GM23338 (cell line): ENCODE results near the gene AGRN. TPM values are rescaled to one million over a fixed set of nuclear protein-coding genes. Genes with fewer than 3 reads are reported as not detected.
A peak's percentile ranks its signal among the peaks of the same experiment; 100 is the strongest.

Source experiments
- ATAC-seq: fragments of 200-7000 bp; cut with Tn5 transposase; 3 replicates; pipeline ENCODE4 v1.9.1; 2020
- DNase-seq: peaks from one replicate; pipeline ENCODE4 v3.0.0-alpha.2; 2015; ENCODE audit warnings: low spot score
- H2AFZ ChIP-seq: fragments of 200-600 bp; sonication (generic); 2 replicates; pipeline ENCODE4 v1.8.0; 2016; ENCODE audit warnings: antibody characterized with exemption, mild to moderate bottlenecking, moderate library complexity
- H3F3A ChIP-seq: fragments of 200-600 bp; sonication (generic); replicated peaks from 2 replicates; pipeline ENCODE4 v1.8.0; 2017; ENCODE audit warnings: antibody characterized with exemption, mixed run types, low read depth
- H3K27ac ChIP-seq: fragments of 200-600 bp; sonication (generic); 2 replicates; pipeline ENCODE4 v1.6.1; 2016; ENCODE audit warnings: low read depth
- H3K27me3 ChIP-seq: fragments of 200-600 bp; sonication (generic); 2 replicates; pipeline ENCODE4 v1.8.0; 2016; ENCODE audit warnings: mild to moderate bottlenecking, mixed run types, moderate library complexity; ENCODE audit not compliant: insufficient read depth
- H3K36me3 ChIP-seq: fragments of 200-600 bp; sonication (generic); 2 replicates; pipeline ENCODE4 v1.8.0; 2016; ENCODE audit warnings: mild to moderate bottlenecking; ENCODE audit not compliant: insufficient read depth
- H3K4me1 ChIP-seq: fragments of 200-600 bp; sonication (generic); 2 replicates; pipeline ENCODE4 v1.8.0; 2016; ENCODE audit warnings: mild to moderate bottlenecking, moderate library complexity; ENCODE audit not compliant: insufficient read depth
- H3K4me2 ChIP-seq: fragments of 200-600 bp; sonication (generic); 2 replicates; pipeline ENCODE4 v1.7.1; 2017; ENCODE audit warnings: mixed run types
- H3K4me3 ChIP-seq: fragments of 200-600 bp; sonication (generic); 2 replicates; pipeline ENCODE4 v1.6.1; 2016; ENCODE audit warnings: mixed run types
- H3K79me2 ChIP-seq: fragments of 200-600 bp; sonication (generic); replicated peaks from 2 replicates; pipeline ENCODE4 v1.8.0; 2017; ENCODE audit warnings: mild to moderate bottlenecking; ENCODE audit not compliant: insufficient read depth
- H3K9me2 ChIP-seq: fragments of 200-600 bp; sonication (generic); 2 replicates; pipeline ENCODE4 v1.8.0; 2017; ENCODE audit not compliant: insufficient read depth
- H4K20me1 ChIP-seq: fragments of 200-600 bp; sonication (generic); replicated peaks from 2 replicates; pipeline ENCODE4 v1.8.0; 2017; ENCODE audit warnings: mild to moderate bottlenecking; ENCODE audit not compliant: insufficient read depth
- H3K27ac Mint-ChIP-seq: 2 replicates; pipeline ENCODE4 v1.8.0; 2020; ENCODE audit warnings: inconsistent platforms, mild to moderate bottlenecking, moderate library complexity, mixed read lengths
- H3K27me3 Mint-ChIP-seq: 3 replicates; pipeline ENCODE4 v1.8.0; 2022; ENCODE audit warnings: low read depth, mild to moderate bottlenecking, moderate library complexity, mixed read lengths, inconsistent platforms; ENCODE audit not compliant: insufficient read depth, poor library complexity
- H3K36me3 Mint-ChIP-seq: 3 replicates; pipeline ENCODE4 v1.8.0; 2021; ENCODE audit warnings: low read depth, mild to moderate bottlenecking, inconsistent platforms, moderate library complexity, mixed read lengths
- H3K4me1 Mint-ChIP-seq: 3 replicates; pipeline ENCODE4 v1.8.0; 2020; ENCODE audit warnings: mild to moderate bottlenecking, inconsistent platforms, mixed read lengths
- H3K4me3 Mint-ChIP-seq: 3 replicates; pipeline ENCODE4 v1.8.0; 2021; ENCODE audit warnings: moderate library complexity, mild to moderate bottlenecking, inconsistent platforms, mixed read lengths
- H3K9me3 Mint-ChIP-seq: 3 replicates; pipeline ENCODE4 v1.8.0; 2020; ENCODE audit warnings: moderate library complexity, mild to moderate bottlenecking, inconsistent platforms, mixed read lengths
- CREB1 ChIP-seq: fragments of 250-450 bp; sonication (Bioruptor Pico); IDR thresholded peaks from 2 replicates; pipeline ENCODE4 v1.5.0; 2020; ENCODE audit warnings: low read depth, mild to moderate bottlenecking, moderate library complexity
- EZH2 ChIP-seq: fragments of 200-600 bp; sonication (generic); IDR thresholded peaks from one replicate; pipeline ENCODE4 v1.8.0; 2017; ENCODE audit warnings: antibody characterized with exemption, mild to moderate bottlenecking, low read depth; ENCODE audit not compliant: unreplicated experiment
- EZH2phosphoT487 ChIP-seq: fragments of 200-600 bp; sonication (generic); IDR thresholded peaks from one replicate; pipeline ENCODE4 v1.8.1; 2018; ENCODE audit warnings: antibody characterized with exemption; ENCODE audit not compliant: unreplicated experiment
- NANOG ChIP-seq: IDR thresholded peaks from 2 replicates; pipeline ENCODE4 v1.6.1; 2016; ENCODE audit warnings: antibody characterized with exemption, borderline replicate concordance
- polyA plus RNA-seq: library from polyadenylated mRNA; unstranded; fragments of >200 nt; fragmentation: Nextera tagmentation; extraction: Ambion mirVana; gene quantifications from 2 replicates; pipeline ENCODE4 v1.2.1, GENCODE V29; 2016
- total RNA-seq: library from RNA; depleted of rRNA; stranded (reverse); fragments of >200 nt; shearing (Covaris generic); gene quantifications from 2 replicates; pipeline ENCODE4 v1.2.3, GENCODE V29; 2014
- TF ChIP-seq, protein P1 (sequence below): IDR thresholded peaks from 2 replicates; pipeline ENCODE4 v1.6.1; 2016; ENCODE audit warnings: antibody characterized with exemption
- TF ChIP-seq, protein P2 (sequence below): IDR thresholded peaks from one replicate; pipeline ENCODE4 v1.6.1; 2018; ENCODE audit warnings: antibody characterized with exemption; ENCODE audit not compliant: unreplicated experiment

Gene AGRN
- total and polyA plus RNA-seq, 2 experiments from 2014 or later = 12.3 to 185 TPM

GRCh38 chr1:998995-999724 is 20.8 kb upstream of the AGRN start (continued):
- TF ChIP-seq EZH2phosphoT487 = peak; percentile 30
- TF ChIP-seq, protein P1, sequence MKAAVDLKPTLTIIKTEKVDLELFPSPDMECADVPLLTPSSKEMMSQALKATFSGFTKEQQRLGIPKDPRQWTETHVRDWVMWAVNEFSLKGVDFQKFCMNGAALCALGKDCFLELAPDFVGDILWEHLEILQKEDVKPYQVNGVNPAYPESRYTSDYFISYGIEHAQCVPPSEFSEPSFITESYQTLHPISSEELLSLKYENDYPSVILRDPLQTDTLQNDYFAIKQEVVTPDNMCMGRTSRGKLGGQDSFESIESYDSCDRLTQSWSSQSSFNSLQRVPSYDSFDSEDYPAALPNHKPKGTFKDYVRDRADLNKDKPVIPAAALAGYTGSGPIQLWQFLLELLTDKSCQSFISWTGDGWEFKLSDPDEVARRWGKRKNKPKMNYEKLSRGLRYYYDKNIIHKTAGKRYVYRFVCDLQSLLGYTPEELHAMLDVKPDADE = no peak

DNA sequence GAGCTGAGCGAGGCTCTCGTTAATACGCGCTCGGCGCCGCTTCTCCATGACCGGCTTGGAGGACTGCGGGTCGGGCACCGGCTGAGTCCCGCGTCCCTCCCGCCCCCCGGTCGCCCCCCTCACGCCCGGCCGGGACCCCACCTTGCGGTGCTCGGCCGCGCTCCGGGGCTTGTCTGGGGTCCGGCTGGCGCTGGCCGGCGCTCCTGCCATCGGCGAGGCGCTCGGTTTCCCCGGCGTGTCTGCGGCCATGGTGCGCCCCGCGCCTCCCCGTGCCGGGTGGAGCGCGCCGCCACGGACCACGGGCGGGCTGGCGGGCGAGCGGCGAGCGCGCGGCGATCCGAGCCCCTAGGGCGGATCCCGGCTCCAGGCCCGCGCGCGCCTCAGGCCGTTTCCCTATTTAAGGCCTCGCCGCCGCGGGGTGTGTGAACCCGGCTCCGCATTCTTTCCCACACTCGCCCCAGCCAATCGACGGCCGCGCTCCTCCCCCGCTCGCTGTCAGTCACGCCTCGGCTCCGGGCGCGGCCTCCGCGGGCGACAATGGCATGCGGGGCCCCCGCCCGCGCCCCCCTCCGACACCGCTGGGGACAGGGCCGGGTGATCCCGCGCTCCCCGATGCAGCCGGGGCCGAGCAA is 20.1 kb upstream of the AGRN start, which contains the start of gene HES4:
Gene HES4 (minus strand): TSS at position 373 of the 632 bp plus-strand sequence. CDS start 124 bp downstream, at position 249.
- Histone ChIP-seq H4K20me1 (no peaks in the 10 kb centered on the region), H2AFZ (no peak within 1 kb of the TSS; the same call in 1 of the 2 replicates)

More for the DNA sequence above, 20.1 kb upstream of the AGRN start, which contains the start of gene HES4:
- Mint-ChIP-seq H3K27me3 (peaks cover 72% of the 10 kb centered on the region), H3K9me3 (peaks cover 2% of the 10 kb centered on the region; the same call in 1 of the 3 replicates), H3K36me3 (no peaks in the 10 kb centered on the region; the same call in 2 of the 3 replicates), H3K4me3 (peak within 1 kb of the TSS; percentile 71), H3K27ac (no peak within 1 kb of the TSS), H3K4me1 (peaks cover 10% of the 10 kb centered on the region)
- Histone ChIP-seq H3K36me3 (no peaks in the 10 kb centered on the region), H3K27me3 (peaks cover 91% of the 10 kb centered on the region), H3F3A (peaks cover 6% of the 10 kb centered on the region; the same call in 1 of the 2 replicates), H3K4me2 (peak within 1 kb of the TSS; percentile 88), H3K27ac (no peak within 1 kb of the TSS), H3K4me3 (peak within 1 kb of the TSS; percentile 71), H3K4me1 (peaks cover 10% of the 10 kb centered on the region), H3K9me2 (no peaks in the 10 kb centered on the region), H3K79me2 (no peaks in the 10 kb centered on the region)
- DNase-seq (peak; percentile 98), ATAC-seq (peak; percentile 33)
- no peak for TF ChIP-seq NANOG
- peak; percentile 2 for TF ChIP-seq EZH2
- TF ChIP-seq CREB1 (CRISPR knock-in tag) = peak; percentile 33
- TF ChIP-seq, protein P2, sequence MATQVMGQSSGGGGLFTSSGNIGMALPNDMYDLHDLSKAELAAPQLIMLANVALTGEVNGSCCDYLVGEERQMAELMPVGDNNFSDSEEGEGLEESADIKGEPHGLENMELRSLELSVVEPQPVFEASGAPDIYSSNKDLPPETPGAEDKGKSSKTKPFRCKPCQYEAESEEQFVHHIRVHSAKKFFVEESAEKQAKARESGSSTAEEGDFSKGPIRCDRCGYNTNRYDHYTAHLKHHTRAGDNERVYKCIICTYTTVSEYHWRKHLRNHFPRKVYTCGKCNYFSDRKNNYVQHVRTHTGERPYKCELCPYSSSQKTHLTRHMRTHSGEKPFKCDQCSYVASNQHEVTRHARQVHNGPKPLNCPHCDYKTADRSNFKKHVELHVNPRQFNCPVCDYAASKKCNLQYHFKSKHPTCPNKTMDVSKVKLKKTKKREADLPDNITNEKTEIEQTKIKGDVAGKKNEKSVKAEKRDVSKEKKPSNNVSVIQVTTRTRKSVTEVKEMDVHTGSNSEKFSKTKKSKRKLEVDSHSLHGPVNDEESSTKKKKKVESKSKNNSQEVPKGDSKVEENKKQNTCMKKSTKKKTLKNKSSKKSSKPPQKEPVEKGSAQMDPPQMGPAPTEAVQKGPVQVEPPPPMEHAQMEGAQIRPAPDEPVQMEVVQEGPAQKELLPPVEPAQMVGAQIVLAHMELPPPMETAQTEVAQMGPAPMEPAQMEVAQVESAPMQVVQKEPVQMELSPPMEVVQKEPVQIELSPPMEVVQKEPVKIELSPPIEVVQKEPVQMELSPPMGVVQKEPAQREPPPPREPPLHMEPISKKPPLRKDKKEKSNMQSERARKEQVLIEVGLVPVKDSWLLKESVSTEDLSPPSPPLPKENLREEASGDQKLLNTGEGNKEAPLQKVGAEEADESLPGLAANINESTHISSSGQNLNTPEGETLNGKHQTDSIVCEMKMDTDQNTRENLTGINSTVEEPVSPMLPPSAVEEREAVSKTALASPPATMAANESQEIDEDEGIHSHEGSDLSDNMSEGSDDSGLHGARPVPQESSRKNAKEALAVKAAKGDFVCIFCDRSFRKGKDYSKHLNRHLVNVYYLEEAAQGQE = no peak
